GM18502 (cell line): Measurements from ENCODE around the gene FAM174B.
"Not testable (repeated sequence)": the region's sequence is repeated elsewhere in the genome, so short reads cannot be mapped to it uniquely, and the experiment has no call there.

ENCODE experiments used
- ATAC-seq: cut with Tn5 transposase; IDR thresholded peaks from one replicate; pipeline ENCODE4 v1.9.1; 2021; ENCODE audit warnings: mild to moderate bottlenecking; ENCODE audit not compliant: unreplicated experiment, poor library complexity

FAM174B gene

DNA sequence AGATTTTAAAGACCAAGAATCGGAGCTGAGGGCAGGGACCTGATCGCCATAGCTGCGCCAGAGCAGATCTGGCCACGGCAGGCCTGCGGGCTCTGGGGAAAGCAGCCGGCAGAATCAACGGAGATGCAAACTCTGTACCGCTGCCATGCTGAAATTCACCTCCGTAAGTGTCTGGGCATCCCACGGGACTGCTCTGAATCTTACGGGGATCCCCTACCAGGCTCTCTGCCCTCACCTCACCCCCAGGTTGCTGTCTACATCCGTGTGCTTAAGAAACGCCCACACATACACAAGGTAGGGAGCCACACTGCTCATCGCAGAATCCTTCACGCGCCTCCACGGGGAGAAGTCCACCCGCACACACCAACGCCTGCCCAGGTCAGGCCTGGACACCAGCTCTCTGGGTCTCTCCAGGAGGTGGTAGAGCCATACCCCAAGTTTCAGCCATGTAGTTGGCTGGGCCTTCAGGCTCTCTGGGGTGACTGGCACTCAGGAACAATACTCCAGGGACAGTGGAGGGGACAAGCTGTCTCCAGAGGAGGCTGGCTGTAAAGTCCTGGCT is 33.5 kb downstream of the FAM174B start:
- ATAC-seq, result no peak

DNA sequence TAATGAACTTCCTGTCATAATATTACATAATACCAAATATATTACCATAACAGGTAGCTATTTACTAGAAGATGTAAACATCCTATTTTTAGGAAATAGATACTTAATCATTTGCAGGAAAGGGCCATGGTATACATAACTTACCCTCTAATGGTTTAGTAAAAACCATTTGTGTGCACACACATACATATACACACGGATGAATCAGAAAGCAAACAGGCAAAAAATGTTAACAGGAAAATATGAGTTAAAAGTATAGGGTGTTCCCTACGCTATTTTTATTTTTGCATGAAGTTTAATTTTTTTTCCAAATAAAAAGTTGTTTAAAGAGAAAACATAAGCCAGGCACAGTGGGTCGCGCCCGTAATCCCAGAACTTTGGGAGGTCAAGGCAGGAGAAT is 34.6 kb downstream of the FAM174B start:
- ATAC-seq, result no peak

DNA sequence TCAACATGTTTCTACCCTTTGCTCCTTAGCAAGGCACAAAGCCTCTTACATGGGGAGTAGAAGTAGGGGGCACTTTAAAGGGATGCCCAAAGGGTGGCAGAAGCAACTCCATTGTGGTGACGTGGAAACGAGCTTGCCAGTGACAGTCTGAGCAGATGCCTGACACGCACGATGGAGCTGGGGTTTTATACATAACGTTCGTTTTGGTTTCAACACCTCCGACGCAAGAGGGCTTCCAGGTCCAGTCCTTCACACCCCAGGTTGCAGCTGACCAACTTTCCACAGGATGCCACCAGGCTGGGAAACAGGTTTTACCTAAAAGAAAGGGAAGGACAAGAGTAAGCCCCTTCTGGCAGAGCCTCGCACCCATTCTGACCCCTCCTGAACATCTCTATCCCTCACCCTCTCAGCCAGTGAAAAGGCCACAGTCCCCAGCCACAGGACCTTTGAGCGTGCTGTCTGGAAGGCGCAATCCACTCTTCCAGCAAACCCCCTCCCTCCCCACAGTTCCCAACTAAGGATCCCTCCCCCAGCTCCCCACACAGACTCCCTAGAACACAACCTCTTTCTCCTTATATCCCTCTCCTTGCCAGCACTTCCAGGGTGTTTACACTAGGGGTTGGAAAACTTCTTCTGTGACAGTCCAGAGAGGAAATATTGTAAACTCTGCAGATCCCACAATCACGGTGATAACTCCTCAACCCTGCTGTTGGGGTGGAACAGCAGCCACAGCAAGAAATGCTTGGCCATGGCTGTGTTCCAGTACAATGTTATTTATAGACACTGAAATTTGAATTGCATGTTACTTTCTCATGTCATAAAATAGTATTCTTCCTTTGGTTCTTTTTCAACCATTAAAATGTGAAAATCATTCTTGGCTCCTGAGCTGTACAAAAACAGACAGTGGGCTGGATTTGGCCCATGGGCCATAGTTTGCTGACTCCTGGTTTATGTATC is 36.2 kb downstream of the FAM174B start:
- no peak for ATAC-seq

DNA sequence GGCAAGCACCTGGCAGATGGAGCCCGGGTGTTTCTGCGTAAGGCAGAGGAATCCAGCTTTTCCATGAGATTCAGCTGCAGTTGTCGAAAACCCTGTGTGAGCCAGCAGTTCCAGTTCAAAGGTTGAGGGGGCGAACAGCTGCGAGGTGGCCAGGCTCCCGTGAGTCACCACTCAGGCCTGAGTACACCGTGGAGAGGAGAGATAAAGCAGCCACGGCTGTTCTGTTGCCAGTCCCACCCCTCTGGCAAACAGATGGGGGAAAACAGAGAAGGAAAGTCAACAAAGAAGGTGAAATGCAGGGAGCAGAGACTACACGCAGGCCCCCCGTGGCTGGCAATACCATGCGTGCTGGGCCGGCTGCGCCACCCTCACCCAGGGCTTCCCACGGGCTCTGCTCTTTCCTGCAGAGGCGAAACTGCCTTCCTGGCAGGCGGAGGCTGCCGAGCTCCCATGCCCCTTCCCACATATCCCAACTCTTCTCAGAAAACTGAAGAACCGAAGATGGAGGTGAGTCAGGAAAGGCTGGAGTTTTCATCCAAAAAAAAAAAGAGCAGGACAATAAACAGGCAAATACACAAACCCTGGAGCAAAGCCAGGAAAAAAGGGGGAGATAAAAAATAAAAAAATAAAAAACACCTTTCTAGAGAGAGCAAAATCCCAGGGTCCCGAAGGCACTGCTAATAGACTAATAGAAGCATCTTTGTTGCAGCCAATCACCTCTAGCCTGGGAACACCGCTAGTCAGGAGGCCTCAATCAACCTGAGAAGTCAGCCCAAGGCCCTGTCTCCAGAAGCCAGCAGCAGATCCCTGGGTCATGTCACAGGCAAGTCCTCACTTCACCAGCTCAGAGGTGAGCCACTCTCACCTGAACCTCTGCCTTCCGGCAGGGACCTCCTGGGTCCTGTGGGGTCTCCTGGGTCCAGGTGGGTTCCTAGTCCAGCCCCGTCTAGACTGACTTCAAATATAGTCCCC is 37.7 kb downstream of the FAM174B start:
- no peak for ATAC-seq

DNA sequence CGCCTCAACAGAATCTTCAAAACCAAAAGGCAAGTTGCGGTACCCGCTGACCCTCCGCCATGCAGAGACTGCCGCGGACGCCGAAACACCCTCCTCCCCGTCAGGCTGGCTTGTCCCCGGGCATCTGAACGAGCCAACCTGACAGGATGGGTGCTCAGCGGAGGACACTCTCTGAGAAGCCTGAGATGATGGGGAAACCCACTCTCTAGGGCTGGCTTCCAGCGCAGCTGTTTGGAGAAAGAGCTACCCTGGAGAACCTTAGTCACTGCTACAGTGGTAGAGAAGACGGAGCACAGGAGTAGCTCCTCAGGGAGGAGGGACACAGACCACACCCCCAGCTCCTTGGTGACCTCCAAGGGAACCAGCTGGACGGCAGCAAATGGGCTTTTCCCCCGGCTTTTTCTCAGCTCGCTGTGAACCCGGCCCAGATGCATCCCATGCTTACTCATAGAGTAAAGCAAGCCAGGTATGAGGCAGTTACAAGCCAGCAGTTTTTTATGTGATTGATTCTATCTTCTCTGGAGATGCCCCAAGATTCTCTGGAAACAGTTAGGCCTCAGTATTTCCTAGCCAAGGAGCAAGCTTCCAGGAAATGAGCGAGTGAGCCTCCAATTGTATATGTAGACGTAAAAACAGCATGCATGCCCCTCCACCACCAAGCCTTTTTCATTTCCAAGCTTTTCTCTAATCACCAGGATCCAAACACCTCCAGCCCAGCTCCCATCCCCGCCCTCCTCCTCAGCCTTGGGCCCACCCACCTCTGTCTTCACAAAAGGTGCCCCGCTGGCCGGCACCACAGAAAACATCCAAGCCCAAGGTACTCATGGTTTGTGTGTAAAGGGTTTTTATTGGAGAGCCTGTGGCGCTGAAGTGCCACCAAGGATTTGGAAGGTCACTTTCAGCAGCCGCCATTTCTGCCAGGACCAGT is 38.7 kb downstream of the FAM174B start:
- no peak for ATAC-seq

DNA sequence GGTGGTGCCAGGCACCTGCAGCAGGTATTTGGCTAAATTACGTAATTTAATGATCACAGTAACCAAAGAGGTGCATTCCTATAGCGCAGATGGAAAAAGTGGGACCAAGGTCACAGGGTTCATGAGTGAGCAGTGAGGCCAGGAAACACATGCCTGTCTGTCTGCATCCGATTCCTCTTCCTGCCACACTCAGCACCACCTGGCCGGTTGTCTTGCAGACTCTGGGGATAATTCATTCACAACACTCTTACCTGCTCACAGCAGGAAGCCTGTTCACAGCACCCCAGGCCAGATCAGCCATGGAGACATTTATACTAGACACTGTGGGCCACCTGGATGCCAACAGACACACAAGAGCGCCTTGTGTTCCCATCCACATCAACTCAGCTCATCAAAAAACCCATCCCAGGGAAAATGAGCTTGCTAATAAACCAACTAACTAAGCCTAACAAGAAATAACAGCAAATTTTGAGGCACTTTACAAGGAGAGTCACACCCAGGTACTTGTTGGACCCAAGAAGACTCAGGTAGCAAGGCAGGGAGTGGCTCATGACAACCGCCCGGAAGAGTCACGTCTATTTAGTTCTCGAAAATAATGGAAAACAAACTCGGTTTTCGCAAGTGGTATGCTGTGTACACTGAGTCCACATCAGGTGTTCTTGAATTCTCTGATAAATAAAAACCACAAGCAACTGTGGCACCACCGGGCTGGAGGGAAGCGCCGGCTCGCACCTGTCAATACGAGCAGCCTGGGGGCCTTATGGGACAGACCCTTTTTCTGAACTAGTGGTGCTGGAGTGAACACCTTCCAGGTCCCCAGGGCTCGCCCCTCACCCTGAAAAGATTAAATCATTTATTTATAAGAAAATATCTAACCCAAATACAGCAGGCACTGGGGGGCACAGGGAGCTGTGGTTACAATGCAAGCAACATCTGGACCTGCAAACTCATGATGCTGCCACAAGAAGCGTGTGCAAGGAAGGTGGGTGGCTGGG is 40.5 kb downstream of the FAM174B start:
- no peak for ATAC-seq

DNA sequence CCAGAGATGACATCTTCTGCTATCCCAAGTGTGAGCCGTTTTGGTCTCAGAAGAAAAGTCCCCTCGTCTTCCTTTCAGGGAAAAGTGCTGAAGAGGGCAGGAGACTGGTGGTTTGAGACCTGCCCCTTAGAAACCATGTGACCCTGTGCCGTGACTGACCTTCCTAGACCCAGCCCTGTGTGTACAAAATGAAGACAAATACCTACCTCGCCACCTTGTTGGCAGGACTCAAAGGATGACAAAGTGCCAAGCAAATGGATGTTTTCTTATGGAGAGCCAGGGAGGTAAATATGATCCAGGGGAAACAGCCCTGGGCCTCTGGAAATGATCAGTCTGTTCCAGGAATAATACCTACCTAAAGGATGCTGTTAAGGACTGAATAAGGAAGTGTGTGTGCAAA is 41.3 kb downstream of the FAM174B start:
- ATAC-seq, result no peak

DNA sequence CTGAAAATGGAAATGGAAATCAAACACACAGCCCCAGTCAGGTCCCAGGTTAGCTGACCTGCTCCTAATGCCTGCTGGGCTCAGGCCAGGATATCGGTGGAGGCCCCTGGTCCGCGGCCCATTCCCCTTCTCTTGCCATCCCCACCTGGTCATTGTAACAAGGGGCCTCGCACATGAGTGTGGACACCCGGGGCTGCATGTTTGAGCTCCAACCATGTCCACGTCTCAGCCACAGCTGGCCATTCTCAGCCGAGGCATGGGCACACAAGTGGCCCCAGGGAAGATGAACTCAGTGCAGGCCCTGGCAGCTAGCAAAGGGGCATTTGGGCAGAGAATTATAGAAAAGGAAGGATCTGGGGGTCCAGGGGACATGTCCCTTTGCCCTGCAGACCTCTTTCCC is 41.7 kb downstream of the FAM174B start:
- ATAC-seq, result no peak

GRCh38 chr15:92612891-92613290 is 42.7 kb downstream of the FAM174B start:
- ATAC-seq, result no peak

DNA sequence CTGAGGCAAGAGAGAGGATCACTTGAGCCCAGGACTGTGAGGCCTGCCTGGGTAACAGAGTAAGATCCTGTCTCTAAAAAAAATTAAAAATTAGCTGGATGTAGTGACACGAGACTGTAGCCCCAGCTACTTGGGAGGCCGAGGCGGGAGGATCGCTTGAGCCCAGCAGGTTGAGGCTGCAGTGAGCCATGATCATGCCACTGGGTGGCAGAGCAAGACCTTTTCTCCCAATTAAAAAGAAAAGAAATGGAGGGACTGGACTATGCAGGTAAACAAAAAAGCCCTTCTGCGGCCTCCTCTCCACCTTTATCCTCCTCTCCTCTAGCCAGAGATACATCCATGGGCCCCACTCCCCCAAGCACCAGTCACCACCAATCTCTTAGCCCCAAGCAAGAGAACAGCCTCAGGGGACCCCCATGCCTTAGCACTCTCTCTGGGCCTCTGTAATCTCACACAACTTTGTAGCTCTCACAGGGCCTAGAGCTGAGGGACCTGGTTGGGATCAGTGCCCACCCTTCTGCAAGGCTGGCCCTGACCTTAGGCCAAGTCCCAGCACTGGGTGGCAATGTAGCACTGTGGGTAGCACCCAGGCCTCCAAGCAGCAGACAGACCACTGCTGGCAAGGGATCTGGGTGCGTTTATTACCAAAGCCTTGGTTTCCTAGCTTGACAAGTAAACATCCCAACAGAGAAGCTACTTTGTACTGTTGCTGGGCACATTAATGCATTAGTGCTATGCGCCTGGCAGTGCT is 43.4 kb downstream of the FAM174B start:
- ATAC-seq, result no peak

DNA sequence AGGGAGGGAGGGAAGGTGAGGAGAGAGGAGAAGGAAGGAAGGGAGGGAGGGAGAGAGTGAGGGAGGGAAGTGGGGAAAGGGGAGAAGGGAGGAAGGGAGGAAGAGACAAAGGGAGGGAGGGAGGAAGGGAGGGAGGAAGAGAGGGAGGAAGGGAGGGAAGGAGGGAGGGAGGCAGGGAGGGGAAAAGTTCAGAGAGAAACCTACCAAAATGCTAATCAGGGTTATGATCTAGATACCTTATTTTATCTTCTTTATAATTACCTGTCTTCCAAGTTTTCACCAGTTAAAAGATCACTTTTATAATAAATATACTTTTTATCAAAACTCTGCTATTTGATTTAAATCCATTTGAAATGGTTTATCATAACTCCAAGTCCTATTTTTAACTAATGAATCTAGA is 44.4 kb downstream of the FAM174B start:
- ATAC-seq, result no peak

DNA sequence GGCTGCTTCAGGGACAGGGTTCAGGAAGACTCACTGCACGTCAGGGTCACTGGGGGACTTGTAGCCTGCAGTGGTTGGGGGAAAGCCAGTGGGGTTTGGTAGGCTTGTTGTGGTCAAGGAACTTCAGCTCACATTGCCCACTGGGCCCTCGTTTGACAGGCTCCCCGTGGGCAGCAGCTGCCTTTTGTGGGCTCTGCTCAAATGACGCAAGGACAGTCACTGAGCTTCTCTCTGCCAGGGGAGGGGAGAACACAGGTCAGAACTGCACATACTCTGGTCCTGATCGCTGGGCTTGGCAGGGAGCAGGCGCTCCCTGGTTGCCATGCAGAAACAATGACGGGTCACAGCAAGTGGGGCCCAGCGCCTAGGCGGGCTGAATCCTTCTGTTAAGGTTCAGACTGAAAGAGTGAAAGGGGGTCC is 45.5 kb downstream of the FAM174B start:
- ATAC-seq, result no peak

DNA sequence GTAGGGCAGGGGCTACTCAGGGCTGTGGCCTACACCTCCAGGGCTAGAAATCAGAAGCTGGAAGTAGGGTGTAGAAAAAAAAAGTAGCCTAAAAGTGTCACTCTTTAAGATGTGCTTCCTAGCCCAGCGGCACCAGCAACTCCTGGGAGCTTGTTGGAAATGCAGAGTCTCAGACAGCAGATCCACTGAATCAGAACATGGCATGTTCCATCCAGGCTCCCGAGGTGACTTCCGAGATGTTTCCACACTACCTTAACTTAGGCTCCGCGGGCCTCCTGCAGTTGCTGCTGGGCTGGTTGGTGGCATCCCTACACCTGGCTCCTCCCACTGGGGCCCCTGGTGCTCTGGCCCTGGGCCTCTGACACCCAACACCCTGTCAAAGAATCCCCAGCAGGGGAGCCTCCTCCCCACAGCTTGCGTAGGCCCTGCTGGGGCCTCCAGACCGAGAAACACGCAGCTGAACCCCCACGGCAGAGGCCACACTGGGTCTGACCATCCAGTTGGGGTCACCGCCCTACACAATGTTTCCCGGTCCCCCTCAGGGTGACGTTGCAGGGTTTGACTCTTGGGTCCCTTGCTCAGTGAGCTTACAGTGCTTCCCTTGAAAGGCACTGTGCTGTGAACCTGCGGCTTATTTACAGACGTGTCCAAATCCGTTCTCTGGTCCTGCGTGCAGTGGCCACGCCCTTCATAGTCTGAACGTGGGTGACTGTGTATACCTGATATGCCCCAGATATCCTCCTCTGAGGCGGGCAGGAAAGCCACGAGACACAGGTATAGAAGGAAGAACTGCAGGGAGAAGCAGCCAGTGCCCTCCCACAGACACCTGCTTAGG is 46.5 kb downstream of the FAM174B start:
- ATAC-seq, result no peak

GRCh38 chr15:92606836-92607150 is 48.8 kb downstream of the FAM174B start:
- not testable (repeated sequence) for ATAC-seq

DNA sequence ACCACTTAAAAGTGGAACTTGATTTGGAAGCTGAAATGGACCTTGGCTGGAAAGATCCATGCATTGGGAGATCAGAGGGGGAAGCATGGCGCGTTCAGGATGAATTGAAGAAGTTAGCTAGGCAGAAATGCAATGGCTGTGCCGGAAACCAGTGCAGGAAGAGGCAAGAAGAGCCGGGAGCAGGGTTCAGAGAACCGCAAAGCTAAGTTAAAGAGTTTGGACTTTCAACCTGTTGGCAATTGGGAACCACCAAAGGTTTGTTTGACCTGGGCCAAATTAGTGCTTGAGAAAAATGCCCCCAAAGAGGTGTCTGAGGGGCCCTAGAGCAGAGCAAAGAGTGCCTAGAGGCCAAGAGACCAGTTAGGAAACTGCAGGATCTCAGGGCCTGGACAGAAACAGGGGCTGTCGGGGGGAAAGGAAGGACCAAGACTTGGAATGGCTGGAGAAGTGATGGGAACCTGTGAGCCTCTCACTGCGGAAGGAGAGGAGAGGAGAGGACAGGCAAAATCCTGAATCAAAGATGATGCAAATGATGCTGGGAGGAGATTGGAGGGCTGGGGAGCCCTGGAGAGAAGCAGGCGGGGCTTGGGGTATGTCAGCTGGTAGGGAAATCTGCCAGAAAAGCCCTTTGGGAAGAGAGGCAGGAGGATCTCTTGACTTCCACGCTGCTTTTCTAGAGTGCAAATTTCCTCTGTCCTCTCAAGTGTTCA is 49.3 kb downstream of the FAM174B start:
- no peak for ATAC-seq

GRCh38 chr15:92605225-92605944 is 50.2 kb downstream of the FAM174B start:
- no peak for ATAC-seq
